ENCODE results near the gene KYAT1.

KYAT1 gene

GRCh38 chr9:128835246-128836210 is 46.2 kb downstream of the KYAT1 start:
- no peak for DNase-seq

DNA sequence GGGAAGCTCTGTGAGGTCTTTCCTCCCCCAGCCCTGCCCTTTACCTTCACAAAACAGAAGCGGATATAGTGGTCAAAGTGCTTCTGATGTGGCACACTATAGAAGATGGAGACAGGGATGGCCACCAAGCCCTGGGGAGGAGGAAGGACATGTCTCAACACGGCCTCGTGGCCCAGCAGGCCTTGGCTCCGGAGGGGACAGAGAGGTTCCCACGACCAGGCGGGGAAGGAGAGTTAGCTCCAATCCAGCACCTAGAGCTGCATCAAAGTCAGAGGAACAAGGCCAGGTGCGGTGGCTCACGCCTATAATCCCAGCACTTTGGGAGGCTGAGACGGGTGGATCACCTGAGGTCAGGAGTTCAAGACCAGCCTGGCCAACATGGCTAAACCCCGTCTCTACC is 48.1 kb downstream of the KYAT1 start:
- no peak for DNase-seq

- DNase-seq = peak; percentile 56
These were observed 52.1 kb downstream of the KYAT1 start, which contains the start of gene SPOUT1 for GRCh38 chr9:128829477-128830251. TSS of gene SPOUT1 (minus strand) at chr9:128829794. CDS start at chr9:128829780, 14 bp downstream.

DNA sequence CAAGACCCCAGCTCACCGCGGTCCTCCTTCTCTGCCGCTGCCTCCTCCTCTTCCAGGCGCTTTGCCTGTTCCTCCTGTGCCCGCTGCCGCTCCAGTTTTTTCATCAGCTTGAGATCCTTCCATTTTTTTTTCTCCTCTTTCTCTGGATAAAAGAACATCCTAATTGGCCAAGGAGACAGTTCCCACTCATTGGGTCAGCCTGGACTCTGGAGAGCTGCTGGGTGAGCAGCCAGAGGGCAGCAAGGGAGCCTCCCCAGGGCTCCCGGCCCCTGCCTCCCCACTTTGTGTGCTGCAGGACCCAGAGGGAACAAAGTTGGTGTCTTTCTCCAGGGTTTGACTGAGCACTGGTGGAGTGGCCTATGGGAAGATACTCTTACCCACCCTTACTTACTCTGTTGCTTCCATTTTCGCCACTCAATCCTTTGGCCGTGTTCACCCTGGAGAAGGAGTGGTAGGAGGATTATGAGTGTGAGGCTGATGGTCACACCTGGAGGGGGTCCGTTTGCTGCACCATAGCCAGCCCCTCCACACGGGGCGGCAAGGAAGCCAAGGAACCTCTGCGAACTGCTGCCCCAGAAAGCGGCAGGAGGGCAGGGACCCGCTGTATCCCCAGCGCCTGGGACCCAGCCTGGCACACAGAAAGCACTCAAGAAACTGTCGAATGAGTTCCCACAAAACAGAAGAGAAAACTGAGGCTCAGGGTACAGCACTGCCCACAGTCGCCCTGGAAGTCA is 52.9 kb downstream of the KYAT1 start:
- no peak for DNase-seq

DNA sequence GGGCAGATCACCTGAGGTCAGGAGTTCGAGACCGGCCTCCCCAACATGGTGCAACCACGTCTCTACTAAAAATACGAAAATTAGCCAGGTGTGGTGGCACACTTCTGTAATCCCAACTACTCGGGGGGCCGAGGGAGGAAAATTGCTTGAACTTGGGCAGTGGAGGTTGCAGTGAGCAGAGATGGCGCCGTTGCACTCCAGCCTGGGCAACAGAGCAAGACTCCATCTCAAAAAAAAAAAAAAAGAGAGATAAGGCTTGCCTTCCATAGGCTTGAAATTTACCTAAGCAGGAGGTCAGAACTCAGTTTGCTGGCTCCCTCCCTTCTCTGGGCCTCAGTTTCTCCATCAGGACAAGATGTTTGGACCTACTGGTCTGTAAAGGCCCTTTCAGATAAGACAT is 53.5 kb downstream of the KYAT1 start:
- no peak for DNase-seq

DNA sequence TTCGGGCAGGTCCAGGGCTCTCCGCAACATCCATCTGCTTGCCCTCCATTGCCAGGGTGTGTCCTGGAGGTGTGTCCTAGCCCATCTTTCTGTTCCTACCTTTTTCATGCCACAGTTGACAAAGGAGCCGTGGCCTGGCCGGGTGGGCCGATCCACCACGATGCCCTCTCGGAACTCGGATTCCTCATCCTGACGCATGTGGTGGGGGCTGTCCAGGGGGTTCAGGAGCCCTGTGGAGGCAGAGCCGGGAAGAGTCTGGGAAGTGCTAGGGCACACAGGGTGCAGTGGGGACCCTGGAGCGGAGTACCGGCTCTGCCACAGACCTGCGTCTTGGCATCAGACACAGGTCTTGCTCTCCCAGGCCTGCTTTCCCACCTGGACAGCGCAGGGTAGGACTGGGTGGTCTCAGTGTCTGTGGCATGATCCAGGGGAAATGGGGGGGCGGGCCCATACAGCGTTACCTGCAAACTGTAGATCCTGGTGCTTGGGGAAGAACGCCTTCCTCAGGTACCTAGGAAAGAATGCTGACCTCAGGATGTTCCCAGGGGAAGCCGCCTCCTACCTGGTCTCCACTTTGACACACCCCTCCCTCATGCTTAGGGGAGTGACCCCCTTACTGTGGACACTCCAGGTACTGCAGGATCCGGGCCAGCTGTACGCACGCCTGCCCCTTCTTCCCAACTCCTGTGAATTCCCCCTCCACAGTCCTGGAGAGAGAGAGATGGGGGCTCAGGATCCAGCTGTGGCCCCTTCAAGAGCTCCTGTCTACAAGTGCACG is 55.6 kb downstream of the KYAT1 start:
- no peak for DNase-seq

GRCh38 chr9:128824911-128825310 is 56.8 kb downstream of the KYAT1 start:
- no peak for DNase-seq

DNA sequence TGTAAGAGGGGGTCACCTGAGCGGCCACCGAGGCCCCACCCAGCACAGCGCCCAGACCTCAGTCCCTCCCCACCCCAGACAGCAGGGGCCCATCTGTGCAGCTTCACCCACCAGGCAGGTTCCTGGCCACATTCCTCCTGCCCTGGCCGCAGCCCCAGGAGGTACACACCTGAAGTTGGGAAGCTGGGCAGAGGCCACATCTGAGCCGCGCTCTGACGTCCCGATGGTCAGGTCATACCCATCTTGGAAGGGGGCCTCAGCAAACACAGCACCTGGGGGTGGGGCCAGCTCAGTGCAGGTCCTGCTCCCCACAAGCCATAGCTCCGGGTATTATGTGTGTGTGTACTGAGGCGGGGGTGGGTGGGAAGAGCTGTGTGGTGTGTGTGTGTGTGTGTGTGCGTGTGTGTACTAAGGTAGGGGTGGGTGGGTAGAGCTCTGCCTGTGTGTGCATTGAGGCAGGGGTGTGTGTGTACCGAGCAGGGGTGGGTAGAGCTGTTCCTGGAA is 57.8 kb downstream of the KYAT1 start:
- no peak for DNase-seq

DNA sequence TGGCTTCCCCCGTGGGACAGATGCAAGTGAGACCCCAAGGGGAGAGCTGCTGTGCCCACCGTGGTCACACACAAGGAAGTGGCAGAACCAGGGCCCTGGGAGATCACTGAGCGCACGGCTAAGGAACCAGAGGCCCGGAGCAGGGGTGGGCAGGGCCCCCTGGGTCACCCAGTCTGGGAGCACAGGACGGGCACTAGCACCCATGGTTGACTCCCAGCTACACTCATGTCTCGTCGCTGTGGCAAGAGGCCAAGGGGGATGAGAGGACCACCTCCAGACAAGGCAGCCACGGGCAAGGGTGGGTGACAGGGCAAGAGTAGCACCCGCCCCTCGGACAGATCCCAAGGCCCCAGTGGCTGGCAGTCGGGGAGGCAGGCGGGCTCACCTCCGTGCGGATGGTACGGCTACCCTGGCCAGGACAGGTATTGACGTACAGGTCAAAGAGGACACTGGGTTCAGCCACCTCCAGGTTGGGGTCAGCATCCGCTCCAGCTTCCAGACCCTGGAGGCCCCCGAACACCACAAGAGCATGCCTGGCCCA is 58.3 kb downstream of the KYAT1 start:
- no peak for DNase-seq

GRCh38 chr9:128822407-128823042 is 59.2 kb downstream of the KYAT1 start:
- no peak for DNase-seq

DNA sequence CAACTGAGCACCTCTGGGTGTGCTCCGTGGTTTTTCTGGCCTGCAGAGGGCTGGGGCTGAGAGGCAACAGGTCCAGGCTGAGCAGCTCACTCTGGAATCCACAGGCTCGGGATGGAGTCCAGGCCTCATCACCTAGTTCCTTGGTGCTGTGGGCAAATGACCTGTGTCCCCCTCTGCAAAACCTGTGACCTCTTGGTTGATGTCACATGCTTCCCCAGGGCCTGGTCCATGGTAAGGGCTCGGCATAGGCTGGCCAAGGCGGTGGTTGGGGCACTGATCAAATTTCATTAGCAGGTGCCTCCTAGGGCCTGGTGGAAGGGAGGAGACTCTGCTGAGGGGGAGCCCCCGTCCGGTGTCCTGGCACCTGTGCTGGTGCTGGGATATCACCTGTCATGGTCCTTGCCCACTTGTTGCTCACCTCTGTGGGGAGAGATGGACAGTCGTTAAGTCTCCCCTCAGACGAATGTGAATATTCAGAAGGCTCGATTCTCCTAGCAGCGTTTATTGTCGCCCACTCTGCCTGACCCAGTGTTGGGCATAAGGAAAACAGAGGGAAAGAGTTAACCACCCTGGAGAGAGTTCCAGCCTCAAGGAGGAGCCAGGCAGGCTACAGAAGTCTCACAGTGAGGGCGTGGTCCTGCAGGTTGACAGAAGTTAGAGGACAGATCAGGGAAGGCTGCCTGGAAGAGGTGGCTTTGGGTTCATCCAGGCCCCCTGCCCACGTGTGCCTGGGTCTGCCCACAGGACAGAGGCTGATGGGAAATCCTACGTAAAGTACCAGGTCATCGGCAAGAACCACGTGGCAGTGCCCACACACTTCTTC is 60.0 kb downstream of the KYAT1 start:
- DNase-seq = no peak

DNA sequence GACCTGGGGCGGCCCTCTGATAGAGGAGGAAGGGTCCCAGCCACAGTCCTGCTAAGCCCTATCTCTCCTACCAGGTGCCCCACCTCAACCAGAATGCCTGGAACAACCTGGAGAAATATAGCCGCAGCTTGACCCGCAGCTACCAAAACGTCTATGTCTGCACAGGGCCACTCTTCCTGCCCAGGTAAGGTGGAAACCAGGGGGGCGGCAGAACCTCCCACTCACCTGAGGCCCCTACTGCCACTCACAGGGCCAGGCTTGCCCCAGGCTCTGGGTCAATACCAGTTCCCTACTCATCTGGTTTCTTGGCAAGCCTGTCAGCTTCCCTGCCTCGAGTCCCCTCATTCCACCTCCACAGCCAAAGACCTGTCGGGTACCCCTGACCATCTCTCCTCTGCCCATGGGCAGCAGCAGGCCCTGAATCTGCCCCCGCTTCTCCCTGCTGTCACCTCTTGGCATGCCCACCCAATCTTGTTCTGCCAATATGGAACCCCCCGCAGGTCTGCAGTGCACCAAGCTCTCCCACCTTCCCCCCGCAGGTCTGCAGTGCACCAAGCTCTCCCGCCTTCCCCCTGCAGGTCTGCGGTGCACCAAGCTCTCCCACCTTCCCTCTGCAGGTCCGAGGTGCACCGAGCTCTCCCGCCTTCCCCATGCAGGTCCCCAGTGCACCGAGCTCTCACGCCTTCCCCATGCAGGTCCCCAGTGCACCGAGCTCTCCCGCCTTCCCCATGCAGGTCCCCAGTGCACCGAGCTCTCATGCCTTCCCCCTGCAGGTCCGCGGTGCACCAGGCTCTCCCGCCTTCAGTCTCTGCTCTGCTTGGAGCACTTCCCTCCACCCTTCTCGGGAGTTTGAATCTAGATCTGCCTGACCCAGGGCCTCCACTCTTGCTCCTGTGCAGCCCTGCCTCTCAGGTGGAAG is 60.8 kb downstream of the KYAT1 start:
- DNase-seq = no peak

DNA sequence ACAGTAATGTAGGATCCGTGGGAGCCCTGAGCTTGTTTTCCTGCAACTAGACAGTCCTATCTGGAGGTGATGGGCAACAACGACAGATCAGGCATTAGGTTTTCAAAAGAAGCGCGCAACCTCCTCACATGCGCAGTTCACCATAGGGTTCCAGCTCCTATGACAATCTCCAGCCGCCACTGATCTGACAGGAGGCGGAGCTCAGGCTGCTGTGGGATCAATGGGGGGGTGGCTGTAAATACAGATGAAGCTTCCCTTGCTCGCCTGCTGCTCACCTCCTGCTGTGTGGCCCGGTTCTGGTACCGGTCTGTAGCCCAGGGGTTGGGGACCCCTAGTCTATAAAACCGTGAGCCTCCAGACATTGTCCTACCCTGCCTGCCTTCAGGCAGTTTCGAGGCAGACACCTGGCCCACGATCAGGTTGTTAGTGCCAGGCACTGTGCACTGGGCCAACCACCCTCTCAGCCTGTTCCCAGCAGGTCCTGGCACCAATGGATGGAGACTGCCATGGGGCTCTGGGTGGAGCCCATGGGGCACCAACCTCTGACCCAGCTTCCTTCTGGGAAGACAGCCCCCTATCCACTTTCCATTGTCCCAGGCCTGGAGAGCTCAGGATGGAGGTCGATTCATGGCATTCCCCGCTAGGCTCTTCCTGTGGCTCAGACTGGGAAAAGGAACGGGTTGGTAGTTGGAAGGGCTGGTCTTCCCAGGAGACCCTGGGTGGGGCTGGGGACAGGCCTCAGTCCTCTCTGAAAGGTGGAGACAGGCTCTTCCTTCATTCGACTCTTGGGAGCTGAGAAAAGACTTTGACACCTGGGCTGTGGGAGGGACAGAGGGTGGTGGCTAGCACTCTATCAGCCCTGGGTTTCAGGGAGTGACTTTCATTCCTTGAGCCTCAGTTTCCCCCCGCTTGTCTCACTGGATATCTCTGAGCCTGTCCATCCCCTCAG is 61.8 kb downstream of the KYAT1 start:
- no peak for DNase-seq

GRCh38 chr9:128818839-128819715 is 62.7 kb downstream of the KYAT1 start:
- DNase-seq = no peak

GRCh38 chr9:128818099-128818838 is 63.5 kb downstream of the KYAT1 start, which contains the start of gene ENDOG:
TSS of gene ENDOG (plus strand) at chr9:128818500. CDS start at chr9:128818685, 185 bp downstream.
- peak; percentile 78 for DNase-seq

DNA sequence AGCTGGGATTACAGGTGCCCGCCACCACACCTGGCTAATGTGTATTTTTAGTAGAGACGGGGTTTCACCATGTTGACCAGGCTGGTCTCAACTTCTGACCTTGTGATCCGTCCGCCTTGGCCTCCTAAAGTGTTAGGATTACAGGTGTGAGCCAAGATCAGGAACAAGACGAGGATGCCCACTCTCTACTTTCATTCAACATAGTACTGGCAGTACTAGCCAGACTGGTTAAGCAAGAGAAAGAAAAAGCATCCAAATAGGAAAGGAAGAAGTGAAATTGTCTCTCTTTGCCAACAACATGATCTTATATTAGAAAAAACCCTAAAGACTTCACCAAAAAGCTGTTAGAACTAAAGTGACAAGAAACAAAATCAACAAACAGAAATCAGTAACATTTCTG is 70.9 kb downstream of the KYAT1 start:
- DNase-seq = no peak
